ENCODE data around the gene CCDC12. TPM values are rescaled to one million over a fixed set of nuclear protein-coding genes. Genes with fewer than 3 reads are reported as not detected.

Gene CCDC12
- total and polyA plus RNA-seq, 2 experiments from 2014 or later, result 17.4 to 43.8 TPM

DNA sequence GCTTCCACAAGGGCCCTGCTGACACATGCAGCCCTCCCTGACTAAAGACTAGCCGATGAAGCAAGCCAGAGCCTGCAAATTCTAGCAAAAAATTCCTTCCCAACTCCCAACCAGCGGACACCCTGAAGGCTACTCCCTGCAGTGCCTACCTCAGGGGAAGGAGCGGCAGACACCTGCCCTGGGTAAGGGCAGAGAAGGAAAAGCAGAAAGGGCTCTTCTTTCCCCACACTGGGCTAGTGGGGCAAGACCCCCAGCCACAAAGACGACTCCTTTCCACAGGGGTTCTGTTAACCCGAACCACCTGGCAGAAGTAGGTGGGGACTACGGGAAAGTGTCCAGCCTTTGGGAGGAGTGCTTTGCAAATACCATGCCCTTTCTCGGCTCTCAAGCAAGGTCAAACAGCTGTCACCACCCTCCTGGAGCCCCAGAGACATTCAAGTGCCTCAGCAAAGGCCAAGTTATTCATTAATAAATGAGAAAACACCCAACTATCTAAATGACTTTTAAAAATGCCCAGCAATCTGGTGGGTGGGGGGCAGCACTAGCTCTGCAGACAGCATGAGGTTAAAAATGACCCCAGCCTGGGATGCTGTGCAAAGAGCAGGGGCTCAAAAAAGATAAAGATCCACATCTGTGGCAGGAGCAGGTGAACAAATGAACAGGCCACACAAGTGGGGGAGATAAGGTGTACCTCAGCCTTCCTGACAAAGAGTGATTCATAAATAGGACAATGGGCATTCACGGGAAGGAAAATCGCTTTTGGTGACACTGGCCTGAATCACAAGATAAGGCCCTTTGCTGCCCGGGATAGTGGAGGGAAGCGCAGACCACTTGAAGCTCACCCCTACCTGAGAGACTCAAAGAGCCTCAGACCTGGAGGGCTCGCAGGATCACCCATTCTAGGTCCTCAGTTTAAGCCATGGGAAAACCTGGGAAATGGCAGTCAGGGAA lies 33.0 kb downstream of the CCDC12 start:
- WGBS, 2 experiments (ENCODE audit: low coverage in 1 of 2, low lambda C conversion rate in 2 of 2, missing lambda C conversion rate in 2 of 2), result 68 to 80% methylated on average over 12 of the region's 12 CpGs
- H4K20me1 ChIP-seq (ENCODE audit: insufficient read depth), result no peaks in the 10 kb centered on the region; the same call in 1 of the 2 replicates
- H3F3A ChIP-seq (ENCODE audit: insufficient read depth), result no peaks in the 10 kb centered on the region
- no peak overlapping the region for H3K4me3 ChIP-seq
- no peaks in the 10 kb centered on the region for H3K9me2 ChIP-seq (ENCODE audit: insufficient read depth)
- no peak for TF ChIP-seq EZH2phosphoT487 (IDR thresholded peaks at IDR 0.05; ENCODE audit: insufficient read depth, low read depth)
- no peak for TF ChIP-seq EZH2 (IDR thresholded peaks at IDR 0.05; ENCODE audit: insufficient read depth, poor library complexity, severe bottlenecking)
- H2AFZ ChIP-seq, result no peak overlapping the region
- H3K9me3 ChIP-seq (ENCODE audit: low read depth), result no peaks in the 10 kb centered on the region
- H3K27me3 ChIP-seq (replicated peaks; ENCODE audit: insufficient read depth), result no peaks in the 10 kb centered on the region
- H3K4me1 ChIP-seq (ENCODE audit: insufficient read depth), result peaks cover 13% of the 10 kb centered on the region
- no peak overlapping the region for H3K9ac ChIP-seq
- no peaks in the 10 kb centered on the region for H3K36me3 ChIP-seq (ENCODE audit: low read depth)
- in situ Hi-C loops (cut with MboI), result no loop called here
- H3K4me2 ChIP-seq (ENCODE audit: unreplicated experiment), result no peak overlapping the region
- no peak for DNase-seq
- H3K79me2 ChIP-seq (ENCODE audit: insufficient read depth), result peaks cover 98% of the 10 kb centered on the region
- H3K27ac ChIP-seq, result no peak overlapping the region

DNA sequence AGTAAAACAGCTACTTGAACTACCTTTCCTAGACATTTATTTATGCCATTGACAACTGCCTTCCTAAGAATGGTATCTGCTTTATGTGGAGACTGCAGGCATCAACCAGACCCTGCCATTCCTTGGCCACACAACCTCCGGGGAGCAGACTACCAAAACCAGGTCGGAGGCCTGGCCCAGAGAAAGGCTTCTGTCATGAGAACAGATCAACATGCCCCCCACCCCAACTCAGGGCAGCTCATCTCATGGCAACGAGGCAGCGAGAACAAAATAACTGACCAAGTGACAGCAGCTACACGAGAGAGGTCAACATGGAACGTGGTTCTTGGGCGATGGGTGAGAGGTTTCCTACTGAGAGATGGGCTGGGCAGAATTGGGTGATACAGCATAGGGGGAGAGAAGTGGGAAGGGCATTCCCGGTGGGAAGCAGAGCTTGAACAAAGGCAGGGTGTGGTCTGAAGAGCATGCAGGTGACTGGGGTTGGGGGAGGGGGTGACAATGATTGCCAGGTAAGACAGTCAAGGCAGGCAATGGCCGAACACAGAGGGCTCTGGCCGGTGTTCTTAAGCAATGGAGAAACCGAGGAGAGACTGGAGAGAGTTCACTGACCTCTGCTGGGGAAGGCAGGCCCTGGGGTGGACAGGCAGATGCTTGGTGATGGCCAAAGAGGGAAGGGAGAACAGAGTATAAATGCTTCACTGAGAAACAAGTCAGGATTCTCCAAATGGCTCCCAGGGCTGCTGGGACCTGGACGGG lies 33.9 kb downstream of the CCDC12 start:
- Histone ChIP-seq H3K4me2 (ENCODE audit: unreplicated experiment) (no peak overlapping the region), H4K20me1 (ENCODE audit: insufficient read depth) (no peaks in the 10 kb centered on the region; the same call in 1 of the 2 replicates), H3K27me3 (replicated peaks; ENCODE audit: insufficient read depth) (no peaks in the 10 kb centered on the region), H3K79me2 (ENCODE audit: insufficient read depth) (peaks cover 98% of the 10 kb centered on the region), H2AFZ (no peak overlapping the region), H3K9me3 (ENCODE audit: low read depth) (no peaks in the 10 kb centered on the region), H3F3A (ENCODE audit: insufficient read depth) (0 out of 2 replicates have a peak, but pooled peaks cover 4% of the 10 kb centered on the region), H3K9me2 (ENCODE audit: insufficient read depth) (no peaks in the 10 kb centered on the region), H3K4me3 (no peak overlapping the region), H3K27ac (no peak overlapping the region), H3K4me1 (ENCODE audit: insufficient read depth) (peaks cover 7% of the 10 kb centered on the region), H3K36me3 (ENCODE audit: low read depth) (no peaks in the 10 kb centered on the region), H3K9ac (no peak overlapping the region)
- TF ChIP-seq EZH2 (IDR thresholded peaks at IDR 0.05; ENCODE audit: insufficient read depth, poor library complexity, severe bottlenecking) (no peak), EZH2phosphoT487 (IDR thresholded peaks at IDR 0.05; ENCODE audit: insufficient read depth, low read depth) (no peak)
- WGBS, 2 experiments (ENCODE audit: low coverage in 1 of 2, low lambda C conversion rate in 2 of 2, missing lambda C conversion rate in 2 of 2), result 89 to 93% methylated on average over 12 of the region's 12 CpGs
- no peak for DNase-seq
- in situ Hi-C loops (cut with MboI), result no loop called here

DNA sequence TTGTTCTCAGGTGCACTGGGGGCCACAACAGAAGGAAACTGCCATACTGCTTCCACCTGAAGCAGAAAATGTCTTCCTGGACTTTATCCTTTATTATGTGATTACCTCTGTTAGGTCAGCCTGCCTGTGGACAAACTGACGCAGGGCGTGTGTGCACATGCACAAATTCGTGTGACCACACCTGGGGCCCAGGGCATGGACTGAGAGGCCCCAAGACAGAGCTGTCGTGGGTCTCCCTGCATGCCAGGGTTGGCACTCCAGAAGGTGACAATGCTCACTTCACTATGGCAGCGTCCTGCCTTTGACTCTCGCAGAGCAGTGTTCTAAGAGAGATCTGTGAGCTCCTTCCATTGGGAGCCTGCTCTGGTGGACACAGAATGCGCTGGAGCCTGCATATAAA lies 34.5 kb downstream of the CCDC12 start:
- H3K4me3 ChIP-seq, result no peak overlapping the region
- DNase-seq, result no peak
- peaks cover 5% of the 10 kb centered on the region for H3K4me1 ChIP-seq (ENCODE audit: insufficient read depth)
- H3K9ac ChIP-seq, result no peak overlapping the region
- H3K4me2 ChIP-seq (ENCODE audit: unreplicated experiment), result no peak overlapping the region
- no peaks in the 10 kb centered on the region for H3K27me3 ChIP-seq (replicated peaks; ENCODE audit: insufficient read depth)
- in situ Hi-C loops (cut with MboI), result no loop called here
- TF ChIP-seq EZH2phosphoT487 (IDR thresholded peaks at IDR 0.05; ENCODE audit: insufficient read depth, low read depth) (no peak), EZH2 (IDR thresholded peaks at IDR 0.05; ENCODE audit: insufficient read depth, poor library complexity, severe bottlenecking) (no peak)
- no peaks in the 10 kb centered on the region for H3K9me2 ChIP-seq (ENCODE audit: insufficient read depth)
- no peaks in the 10 kb centered on the region for H3K36me3 ChIP-seq (ENCODE audit: low read depth)
- 0 out of 2 replicates have a peak, but pooled peaks cover 4% of the 10 kb centered on the region for H3F3A ChIP-seq (ENCODE audit: insufficient read depth)
- peaks cover 3% of the 10 kb centered on the region; the same call in 1 of the 2 replicates for H4K20me1 ChIP-seq (ENCODE audit: insufficient read depth)
- no peaks in the 10 kb centered on the region for H3K9me3 ChIP-seq (ENCODE audit: low read depth)
- H3K27ac ChIP-seq, result no peak overlapping the region
- H2AFZ ChIP-seq, result no peak overlapping the region
- WGBS, 2 experiments (ENCODE audit: low coverage in 1 of 2, low lambda C conversion rate in 2 of 2, missing lambda C conversion rate in 2 of 2), result 80 to 81% methylated on average over 7 of the region's 7 CpGs
- peaks cover 98% of the 10 kb centered on the region for H3K79me2 ChIP-seq (ENCODE audit: insufficient read depth)

Data from GM23248 (cell line).